Left renal pelvis (tissue), 4 donors: ENCODE measurements around the gene KRTAP4-1. TPM values are rescaled to one million over a fixed set of nuclear protein-coding genes. Genes with fewer than 3 reads are reported as not detected.
"Not testable (repeated sequence)": the region's sequence is repeated elsewhere in the genome, so short reads cannot be mapped to it uniquely, and the experiment has no call there.

ENCODE experiments used
- DNase-seq, 4 donors: peaks; one replicate each; pipeline ENCODE4 v3.0.0-alpha.2; 2013; ENCODE audit warnings: low read depth in 4 of 4, low spot score in 3 of 4
- polyA plus RNA-seq, 4 donors: library from polyadenylated mRNA; unstranded; fragments of 120-200 nt; gene quantifications; one replicate each; pipeline ENCODE4 v1.2.1, GENCODE V29; 2013; ENCODE audit not compliant: insufficient read length in 4 of 4

Gene KRTAP4-1
- polyA plus RNA-seq, 4 donors, result not detected

GRCh38 chr17:41176744-41177387, 7.8 kb downstream of the KRTAP4-1 start:
- DNase-seq, result no peak

- no peak for DNase-seq
Observed at GRCh38 chr17:41171886-41172285, 12.8 kb downstream of the KRTAP4-1 start.

GRCh38 chr17:41168121-41168520, 16.6 kb downstream of the KRTAP4-1 start, which contains the start of gene KRTAP4-3:
TSS of gene KRTAP4-3 (minus strand) at chr17:41168221. CDS start at chr17:41168172, 49 bp downstream.
- no peak for DNase-seq

GRCh38 chr17:41167561-41167960, 17.1 kb downstream of the KRTAP4-1 start:
- DNase-seq, result no peak

- no peak for DNase-seq
Observed at GRCh38 chr17:41163828-41164227, 20.9 kb downstream of the KRTAP4-1 start.

- no peak for DNase-seq
Observed at GRCh38 chr17:41160648-41161047, 24.1 kb downstream of the KRTAP4-1 start, which contains the start of gene KRTAP4-4. TSS of gene KRTAP4-4 (minus strand) at chr17:41160748. CDS start at chr17:41160691, 57 bp downstream.

- not testable (repeated sequence) for DNase-seq
Observed at GRCh38 chr17:41160190-41160589, 24.5 kb downstream of the KRTAP4-1 start.

GRCh38 chr17:41153856-41154255, 30.9 kb downstream of the KRTAP4-1 start:
- DNase-seq, result no peak

GRCh38 chr17:41151525-41151924, 33.2 kb downstream of the KRTAP4-1 start:
- no peak for DNase-seq

GRCh38 chr17:41150026-41150425, 34.7 kb downstream of the KRTAP4-1 start:
- DNase-seq, result no peak

- DNase-seq, result no peak
Observed at GRCh38 chr17:41149652-41149985, 35.1 kb downstream of the KRTAP4-1 start, which contains the start of gene KRTAP4-5. TSS of gene KRTAP4-5 (minus strand) at chr17:41149825. CDS start at chr17:41149767, 58 bp downstream.

GRCh38 chr17:41148971-41149651, 35.6 kb downstream of the KRTAP4-1 start:
- not testable (repeated sequence) for DNase-seq

GRCh38 chr17:41147531-41148204, 37.0 kb downstream of the KRTAP4-1 start:
- DNase-seq, result no peak

GRCh38 chr17:41145261-41145660, 39.5 kb downstream of the KRTAP4-1 start:
- DNase-seq, result no peak

- no peak for DNase-seq
Observed at GRCh38 chr17:41144846-41145245, 39.9 kb downstream of the KRTAP4-1 start.

GRCh38 chr17:41141361-41141760, 43.4 kb downstream of the KRTAP4-1 start:
- no peak for DNase-seq

- no peak for DNase-seq
Observed at GRCh38 chr17:41140360-41141131, 44.2 kb downstream of the KRTAP4-1 start, which contains the start of gene KRTAP4-6. TSS of gene KRTAP4-6 (minus strand) at chr17:41140544. CDS start at chr17:41140487, 57 bp downstream.

GRCh38 chr17:41139865-41140264, 44.8 kb downstream of the KRTAP4-1 start:
- not testable (repeated sequence) for DNase-seq
